DMS53 (cell line): ENCODE data around the gene PRSS12.
A peak's percentile ranks its signal among the peaks of the same experiment; 100 is the strongest.
"Not testable (repeated sequence)": the region's sequence is repeated elsewhere in the genome, so short reads cannot be mapped to it uniquely, and the experiment has no call there.

ENCODE experiments used
- DNase-seq: peaks from one replicate; lab custom pipeline; 2025; lab: John Stamatoyannopoulos, UW

Gene PRSS12

GRCh38 chr4:118352843-118353533, at the start of gene PRSS12:
PRSS12 (minus strand) TSS chr4:118353003; CDS start chr4:118352720, 283 bp downstream.
- DNase-seq = peak; percentile 89

- no peak for DNase-seq
Observed at GRCh38 chr4:118400356-118400755, 47.6 kb upstream of the PRSS12 start.

- DNase-seq = peak; percentile 55
Observed at GRCh38 chr4:118399883-118400282, 47.1 kb upstream of the PRSS12 start.

DNA sequence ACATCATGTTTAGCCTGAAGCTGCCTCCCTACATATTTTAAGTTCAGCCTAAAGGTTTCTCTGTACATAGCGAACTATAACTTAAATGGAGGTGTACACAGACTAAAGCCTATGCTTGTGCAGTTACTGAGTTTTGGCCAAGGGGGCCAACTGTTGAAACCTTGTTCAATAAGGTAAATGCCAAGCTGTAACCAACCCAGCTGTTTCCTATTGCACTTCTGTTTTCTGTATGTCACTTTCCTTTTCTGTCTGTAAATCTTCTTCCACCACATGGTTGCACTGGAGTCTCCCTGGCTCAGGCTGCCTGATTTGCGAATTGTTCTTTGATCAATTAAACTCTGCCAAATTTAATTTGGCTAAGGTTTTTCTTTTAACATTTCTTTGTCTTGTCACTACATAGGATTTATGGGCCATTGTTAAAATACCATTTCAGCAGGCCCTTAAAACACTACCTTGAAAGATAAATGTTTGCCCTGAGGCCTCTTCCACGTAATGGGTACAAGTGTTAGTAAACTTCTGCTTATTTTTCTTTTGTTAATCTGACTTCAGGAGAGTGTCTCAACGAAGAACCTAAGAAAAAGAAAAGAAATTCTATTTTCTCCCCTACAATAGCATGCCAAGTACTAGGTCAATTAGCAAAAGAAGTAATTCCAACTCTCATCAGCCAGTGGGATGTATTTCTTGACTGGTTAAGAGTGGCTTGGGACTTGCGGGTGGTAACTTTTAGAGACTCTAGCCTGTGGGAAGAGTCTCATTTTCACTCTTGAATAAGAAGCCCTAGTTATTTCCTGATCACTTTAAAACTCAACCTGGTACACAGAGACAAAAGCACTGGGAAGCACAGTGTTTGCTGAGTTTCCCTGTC, 45.7 kb upstream of the PRSS12 start:
- DNase-seq = no peak

DNA sequence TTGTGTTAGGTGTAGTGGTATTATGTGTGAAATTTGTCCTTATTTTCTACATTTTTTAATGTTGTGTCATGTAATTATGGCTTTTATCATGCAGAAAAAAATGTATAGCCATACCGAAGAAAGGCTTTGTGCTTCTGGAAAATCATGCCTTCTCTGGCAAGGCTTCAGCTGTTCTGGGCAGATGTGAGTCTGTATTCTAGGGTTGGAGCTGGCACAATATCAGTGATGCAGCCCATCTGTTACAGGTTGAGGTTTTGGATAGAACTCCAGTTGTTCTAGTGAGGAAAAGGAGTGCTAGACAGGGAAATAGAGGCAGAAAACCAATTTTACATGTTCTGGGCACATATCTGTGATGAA, 44.8 kb upstream of the PRSS12 start:
- no peak for DNase-seq

DNA sequence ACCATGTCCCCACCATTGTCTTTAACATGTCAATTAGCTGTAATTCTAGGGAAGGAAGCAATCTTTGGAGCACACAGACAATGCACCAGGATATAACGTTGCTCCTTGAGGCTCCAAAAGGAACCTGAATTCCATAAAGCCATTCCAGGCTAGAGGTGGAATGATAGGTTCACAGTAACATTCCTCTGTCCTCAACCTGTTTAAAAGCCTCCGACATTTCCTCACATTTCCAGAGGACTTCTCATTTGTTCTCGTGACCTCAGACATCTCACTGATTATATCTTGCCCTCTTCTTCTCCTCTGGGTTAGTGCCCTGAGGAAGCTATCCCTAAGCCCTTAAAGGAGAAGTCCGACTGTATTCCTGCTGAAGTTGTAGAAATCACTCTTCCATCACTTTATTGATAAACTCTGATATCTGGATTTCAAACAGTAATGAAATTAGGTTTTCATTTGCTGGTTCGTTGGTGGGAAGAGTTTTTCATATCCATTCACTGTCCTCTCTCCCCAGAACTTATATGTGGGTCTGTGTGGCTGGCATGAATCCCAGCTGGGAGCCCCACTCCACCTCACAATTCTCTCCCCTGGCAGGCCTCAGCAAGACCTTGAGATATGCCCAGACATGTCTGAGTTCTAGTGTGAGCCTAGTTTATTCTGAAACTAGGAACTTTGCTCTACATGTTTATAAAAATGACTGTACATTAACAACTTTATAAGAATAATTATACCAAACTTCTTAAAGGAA, 44.2 kb upstream of the PRSS12 start:
- DNase-seq = no peak

GRCh38 chr4:118395057-118395644, 42.3 kb upstream of the PRSS12 start:
- no peak for DNase-seq

- DNase-seq = not testable (repeated sequence)
Observed at GRCh38 chr4:118392509-118392908, 39.7 kb upstream of the PRSS12 start.

DNA sequence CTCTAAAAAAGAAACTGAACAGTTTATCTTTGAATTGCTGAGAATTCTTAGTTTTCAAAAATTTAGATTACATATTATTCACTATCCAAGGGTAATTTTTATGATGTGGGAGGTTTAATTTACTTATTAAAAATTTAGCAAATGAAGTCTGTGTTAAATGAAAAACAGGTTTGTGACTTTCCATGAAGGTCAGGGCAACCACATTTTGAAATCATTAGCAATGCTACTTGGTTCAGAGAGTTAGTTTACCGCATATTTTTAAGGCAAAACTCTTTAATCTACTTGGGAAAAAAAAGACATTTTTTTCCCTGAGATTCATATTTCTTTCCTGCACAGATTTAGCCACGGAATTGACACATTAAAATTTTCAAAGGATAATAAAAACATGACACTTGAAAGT, 37.3 kb upstream of the PRSS12 start:
- DNase-seq = no peak

- no peak for DNase-seq
Observed at GRCh38 chr4:118389721-118390120, 36.9 kb upstream of the PRSS12 start.

DNA sequence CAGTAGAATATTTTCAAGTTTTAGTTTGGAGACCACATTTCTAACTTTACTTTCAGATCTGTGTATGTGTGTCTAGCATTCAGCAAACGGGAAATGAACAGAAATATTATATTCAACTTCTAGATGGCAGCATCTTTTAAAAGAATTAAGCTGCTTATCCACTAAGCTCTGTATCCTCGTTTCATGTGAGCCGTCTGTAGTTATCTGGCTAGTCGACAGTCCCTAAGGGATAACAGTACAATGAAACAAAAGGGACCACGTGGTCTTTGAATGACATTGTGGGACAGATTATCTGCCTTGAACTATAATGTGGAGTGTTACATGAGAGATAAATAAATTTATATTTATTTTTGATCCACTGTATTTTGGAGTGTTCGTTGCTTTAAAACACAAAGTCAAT, 35.8 kb upstream of the PRSS12 start:
- DNase-seq = no peak

DNA sequence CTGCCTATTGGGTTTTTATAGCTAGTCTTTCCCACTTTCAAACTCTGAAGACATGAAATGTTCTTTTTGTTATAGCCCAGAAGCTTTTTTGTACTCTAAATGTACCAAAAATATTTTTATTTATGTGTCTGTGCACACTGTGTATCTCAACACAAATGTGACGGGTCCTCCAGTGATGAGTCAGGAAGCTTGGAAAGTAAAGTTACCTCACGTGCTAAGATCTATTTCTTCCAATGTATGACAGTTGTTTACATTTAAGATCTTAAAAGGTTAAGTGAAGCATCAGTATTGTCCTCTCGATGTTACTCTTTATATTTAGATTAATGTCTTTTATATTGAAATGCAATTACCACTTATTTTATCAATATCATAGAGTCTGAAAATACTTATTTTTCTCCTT, 29.1 kb upstream of the PRSS12 start:
- no peak for DNase-seq

- DNase-seq = no peak
Observed at GRCh38 chr4:118373614-118374255, 20.9 kb upstream of the PRSS12 start.

- no peak for DNase-seq
Observed at GRCh38 chr4:118372251-118372650, 19.4 kb upstream of the PRSS12 start.

- DNase-seq = no peak
Observed at GRCh38 chr4:118369231-118369630, 16.4 kb upstream of the PRSS12 start.

DNA sequence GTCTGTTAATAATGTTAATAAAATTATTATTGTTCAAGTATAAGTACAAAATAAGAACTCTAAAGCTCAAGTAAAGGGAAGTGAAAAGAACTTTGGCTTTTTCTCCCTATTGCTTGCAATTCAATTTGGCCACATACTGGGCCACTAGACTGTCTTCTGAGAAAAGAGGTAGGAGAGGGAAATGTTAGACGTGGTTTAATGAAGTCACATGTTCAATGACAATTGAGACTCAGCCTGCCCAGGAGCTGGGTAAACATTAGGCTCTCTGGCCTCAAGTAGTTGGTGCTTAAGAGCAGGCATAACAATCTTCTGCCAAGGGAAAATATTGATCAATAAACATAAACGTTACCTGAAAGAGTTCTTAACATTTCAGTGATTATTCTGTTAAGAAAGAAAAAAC, 15.1 kb upstream of the PRSS12 start:
- peak; percentile 71 for DNase-seq

DNA sequence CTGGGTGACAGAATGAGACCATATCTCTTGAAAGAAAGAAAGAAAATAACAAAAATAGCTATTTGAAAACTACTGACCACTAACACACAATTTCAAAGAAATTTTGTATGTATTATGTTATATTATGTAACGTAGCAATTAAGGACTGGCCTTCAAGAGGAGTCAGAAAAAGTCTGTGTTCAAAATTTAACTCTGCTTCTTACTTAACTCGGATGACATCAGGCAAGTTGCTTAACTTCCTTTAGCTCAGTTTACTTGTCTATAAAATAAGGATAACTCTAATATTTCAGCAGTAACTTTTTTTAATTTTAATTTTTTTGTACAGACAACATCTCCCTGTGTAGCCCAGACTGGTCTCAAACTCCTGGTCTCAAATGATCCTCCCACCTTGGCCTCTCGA, 14.6 kb upstream of the PRSS12 start:
- DNase-seq = no peak

DNA sequence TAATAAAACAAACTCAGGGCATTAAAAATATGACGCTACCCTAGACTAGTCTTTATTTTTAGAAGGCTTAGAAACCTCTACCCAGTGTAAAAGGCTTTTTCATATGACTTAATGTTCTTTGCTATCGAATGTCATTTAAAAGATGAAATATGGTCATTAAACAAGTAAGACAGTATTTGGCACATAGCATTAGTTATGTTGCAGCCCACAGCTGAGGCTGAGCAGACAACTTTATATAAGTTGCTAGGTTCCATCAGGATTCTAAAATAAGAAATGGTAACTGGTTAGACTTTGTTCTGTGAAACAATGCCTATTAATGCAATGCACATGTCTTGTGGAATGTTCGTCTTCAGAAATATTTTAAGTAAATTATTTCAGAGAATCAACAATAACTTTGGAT, 10.4 kb upstream of the PRSS12 start:
- DNase-seq = no peak

- DNase-seq = no peak
Observed at GRCh38 chr4:118361192-118361591, 8.4 kb upstream of the PRSS12 start.

DNA sequence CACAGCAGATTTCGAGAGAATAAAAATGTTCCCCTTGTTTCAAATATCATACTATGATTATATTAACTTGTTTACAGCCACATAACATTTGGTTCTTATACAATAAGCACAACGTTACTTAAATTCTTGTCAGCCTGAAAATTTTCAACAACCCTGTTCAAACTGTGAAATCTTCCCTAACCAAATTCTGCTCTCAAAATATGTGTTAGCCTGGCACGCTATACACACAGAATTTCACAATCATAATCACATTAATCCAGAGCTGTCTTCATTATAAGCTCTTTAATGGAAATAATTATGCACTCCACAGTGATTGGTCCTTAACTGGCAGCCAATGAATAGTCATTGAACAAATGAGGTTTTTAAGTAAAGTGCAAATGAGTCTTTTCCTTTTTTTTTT, 7.3 kb upstream of the PRSS12 start:
- no peak for DNase-seq

GRCh38 chr4:118357601-118358000, 4.8 kb upstream of the PRSS12 start:
- DNase-seq = no peak

DNA sequence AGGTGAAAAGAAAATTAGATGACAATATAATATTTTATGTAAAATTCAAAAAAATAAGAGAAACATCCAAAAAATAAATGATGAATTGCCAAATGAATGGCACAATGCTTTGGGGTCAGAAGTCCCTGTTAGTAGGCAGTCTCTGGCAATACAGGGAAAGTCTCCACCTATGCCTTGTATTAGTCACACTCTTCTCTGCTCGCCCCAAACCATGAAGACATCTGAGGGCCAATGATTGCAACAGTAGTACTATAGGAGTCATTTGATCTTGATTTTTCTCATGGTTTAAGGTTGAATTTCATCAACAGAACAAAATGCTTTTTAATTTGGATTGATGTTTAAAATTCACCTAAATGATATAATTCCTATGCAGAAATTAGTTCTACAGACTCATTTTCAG, 3.9 kb upstream of the PRSS12 start:
- DNase-seq = no peak
